Stomach (tissue), 9 donors: Measurements from ENCODE around the gene ZNF408. TPM values are rescaled to one million over a fixed set of nuclear protein-coding genes. Genes with fewer than 3 reads are reported as not detected.

ENCODE experiments used
- DNase-seq, 2 donors: peaks; one replicate each; pipeline versions ENCODE4 v3.0.0 to v3.0.0-alpha.2; 2013 to 2019
- H3K27ac ChIP-seq, 5 donors: fragments of 200-600 bp in 4 of 5; sonication (generic) in 4 of 5; one replicate each; pipeline ENCODE4 v1.5.1; 2013 to 2019; ENCODE audit warnings: mild to moderate bottlenecking in 1 of 5, moderate library complexity in 1 of 5
- H3K27me3 ChIP-seq, 3 donors: fragments of 200-600 bp; sonication (generic); one replicate each; pipeline ENCODE4 v1.5.1; 2017 to 2019; ENCODE audit warnings: mixed run types in 1 of 3
- H3K36me3 ChIP-seq, 4 donors: fragments of 200-600 bp; sonication (generic); 1 replicate in 3 of 4; 2 replicates in 1 of 4; pipeline ENCODE4 v1.5.1; 2016 to 2019
- H3K4me1 ChIP-seq, 4 donors: fragments of 200-600 bp; sonication (generic); one replicate each; pipeline ENCODE4 v1.5.1; 2016 to 2019
- H3K4me3 ChIP-seq, 4 donors: fragments of 200-600 bp; sonication (generic) in 3 of 4; one replicate each; pipeline ENCODE4 v1.5.1; 2016 to 2019; ENCODE audit warnings: mild to moderate bottlenecking in 1 of 4
- H3K9me3 ChIP-seq, 4 donors: fragments of 200-600 bp; sonication (generic); one replicate each; pipeline ENCODE4 v1.5.1; 2016 to 2019
- CTCF ChIP-seq, 7 experiments: fragments of 450-650 bp in 4 of 7; fragments of 200-600 bp in 3 of 7; sonication (generic) in 3 of 7; IDR thresholded peaks; one replicate each; pipeline ENCODE4 v1.5.1; 2016 to 2019; ENCODE audit warnings: antibody characterized with exemption in 7 of 7, control low read depth in 2 of 7, mild to moderate bottlenecking in 1 of 7
- EP300 ChIP-seq: sonication (generic); formaldehyde crosslinking; IDR thresholded peaks from one replicate; pipeline ENCODE4 v1.6.1; 2017; ENCODE audit warnings: antibody characterized with exemption
- POLR2A ChIP-seq, 4 donors: fragments of 450-650 bp; IDR thresholded peaks; one replicate each; pipeline ENCODE4 v1.6.1; 2016; ENCODE audit warnings: antibody characterized with exemption in 4 of 4, control low read depth in 2 of 4, mild to moderate bottlenecking in 1 of 4, moderate library complexity in 1 of 4
- POLR2AphosphoS5 ChIP-seq, 3 donors: sonication (generic); formaldehyde crosslinking; IDR thresholded peaks; one replicate each; pipeline ENCODE4 v1.6.1; 2016; ENCODE audit warnings: antibody characterized with exemption in 3 of 3
- WGBS, 5 donors: extraction: QIAGEN DNeasy Blood & Tissue Kit in 3 of 5; methylation state at CpG; one replicate each; pipeline versions ENCODE4 v1.1.5 to v1.1.7; 2013 to 2018; 5-methylcytosine and 5-hydroxymethylcytosine counted together
- intact Hi-C: fragments of 100-400 bp; cut with DNase I; formaldehyde crosslinking; loops from one replicate; pipeline ENCODE4 v1.15.1; 2023; ENCODE audit warnings: low total_unique reads
- polyA plus RNA-seq, 3 donors: library from polyadenylated mRNA; stranded (reverse); fragments of 200-250 nt; gene quantifications; one replicate each; pipeline ENCODE4 v1.2.3, GENCODE V29; 2013
- total RNA-seq, 5 donors: library from RNA; depleted of rRNA; stranded (reverse); fragments of >200 nt; gene quantifications; one replicate each; pipeline versions ENCODE4 v1.1.0 to v1.2.3, GENCODE V29; 2014 to 2016
- donor health status: healthy with polysubstance abuse.
- donor health status: Bipolar disorder and iron deficiency.
- donor health status: healthy.

The ZNF408 gene
- total and polyA plus RNA-seq, 8 donors = 5.5 to 14.6 (median 7.4) TPM

- H3K4me3 ChIP-seq = no peak overlapping the region
- no peak for DNase-seq
- 50 to 74% (median 67%) methylated on average over 3 to 6 of the region's 6 CpGs for WGBS, 5 donors
- intact Hi-C loops = no loop called here
- H3K36me3 ChIP-seq = peaks cover 54 to 81% (median 79%) of the 10 kb centered on the region in 4 donors
- H3K9me3 ChIP-seq = no peaks in the 10 kb centered on the region
- peak overlapping the region; percentile 2 to 91 (median 84) for H3K27ac ChIP-seq
- H3K27me3 ChIP-seq = no peaks in the 10 kb centered on the region
- no peak for TF ChIP-seq CTCF (IDR thresholded peaks at IDR 0.05)
- TF ChIP-seq POLR2AphosphoS5 (IDR thresholded peaks at IDR 0.05) = no peak
- no peak for TF ChIP-seq POLR2A (IDR thresholded peaks at IDR 0.05)
- no peak for TF ChIP-seq EP300
- H3K4me1 ChIP-seq = peaks cover 22 to 85% (median 46%) of the 10 kb centered on the region in 4 donors
Observed at GRCh38 chr11:46673713-46674462, 26.9 kb upstream of the ZNF408 start.

GRCh38 chr11:46674463-46675287 lies 26.2 kb upstream of the ZNF408 start:
- 37 to 46% (median 41%) methylated on average over 12 of the region's 12 CpGs for WGBS, 5 donors
- DNase-seq = peak in 1 of 2 donors; percentile 63
- peaks cover 22 to 80% (median 46%) of the 10 kb centered on the region in 4 donors for H3K4me1 ChIP-seq
- no peaks in the 10 kb centered on the region for H3K9me3 ChIP-seq
- no peak for TF ChIP-seq POLR2A (IDR thresholded peaks at IDR 0.05)
- TF ChIP-seq CTCF (IDR thresholded peaks at IDR 0.05) = no peak
- TF ChIP-seq POLR2AphosphoS5 (IDR thresholded peaks at IDR 0.05) = no peak
- TF ChIP-seq EP300 = no peak
- intact Hi-C loops = no loop called here
- H3K36me3 ChIP-seq = peaks cover 54 to 81% (median 79%) of the 10 kb centered on the region in 4 donors
- no peak overlapping the region for H3K4me3 ChIP-seq
- no peaks in the 10 kb centered on the region for H3K27me3 ChIP-seq
- H3K27ac ChIP-seq = peak overlapping the region; percentile 80 to 91 (median 84)

- peak overlapping the region; percentile 80 to 91 (median 84) for H3K27ac ChIP-seq
- peaks cover 58 to 81% (median 79%) of the 10 kb centered on the region in 4 donors for H3K36me3 ChIP-seq
- no peaks in the 10 kb centered on the region for H3K27me3 ChIP-seq
- peaks cover 22 to 74% (median 46%) of the 10 kb centered on the region in 4 donors for H3K4me1 ChIP-seq
- no peaks in the 10 kb centered on the region for H3K9me3 ChIP-seq
- DNase-seq = peak; percentile 79 to 80
- 16 to 32% (median 22%) methylated on average over 4 of the region's 4 CpGs for WGBS, 5 donors
- TF ChIP-seq POLR2AphosphoS5 (IDR thresholded peaks at IDR 0.05) (peak in 1 of 3 donors; percentile 71), POLR2A (IDR thresholded peaks at IDR 0.05) (no peak), EP300 (no peak), CTCF (IDR thresholded peaks at IDR 0.05) (peak in 3 of 7 experiments; percentile 9 to 22 (median 11))
- no peak overlapping the region for H3K4me3 ChIP-seq
- intact Hi-C loops = no loop called here
Observed at GRCh38 chr11:46675288-46675851, 25.5 kb upstream of the ZNF408 start.

GRCh38 chr11:46675949-46676348 lies 24.9 kb upstream of the ZNF408 start:
- intact Hi-C loops = no loop called here
- no peak overlapping the region for H3K4me3 ChIP-seq
- H3K36me3 ChIP-seq = peaks cover 58 to 81% (median 79%) of the 10 kb centered on the region in 4 donors
- no peaks in the 10 kb centered on the region for H3K9me3 ChIP-seq
- H3K4me1 ChIP-seq = peaks cover 22 to 69% (median 44%) of the 10 kb centered on the region in 4 donors
- H3K27ac ChIP-seq = peak overlapping the region; percentile 80 to 91 (median 84)
- no peak for DNase-seq
- H3K27me3 ChIP-seq = no peaks in the 10 kb centered on the region
- WGBS, 5 donors = 70 to 81% (median 79%) methylated on average over 7 of the region's 7 CpGs
- TF ChIP-seq CTCF (IDR thresholded peaks at IDR 0.05) = no peak
- no peak for TF ChIP-seq EP300
- no peak for TF ChIP-seq POLR2AphosphoS5 (IDR thresholded peaks at IDR 0.05)
- TF ChIP-seq POLR2A (IDR thresholded peaks at IDR 0.05) = no peak
